NCI-H187 (cell line): ENCODE measurements around the gene MPP1.
A peak's percentile ranks its signal among the peaks of the same experiment; 100 is the strongest.

Experiments used
- DNase-seq, 2 experiments: peaks; one replicate each; lab custom pipeline; 2025; lab: John Stamatoyannopoulos, UW

Gene MPP1

GRCh38 chrX:154775419-154776349, 29.6 kb downstream of the MPP1 start:
- no peak for DNase-seq

GRCh38 chrX:154774622-154775021, 30.7 kb downstream of the MPP1 start:
- no peak for DNase-seq

- DNase-seq: peak; percentile 98 to 99
Observed at GRCh38 chrX:154762537-154763296, 42.6 kb downstream of the MPP1 start, which contains the start of gene DKC1. Gene DKC1, plus strand, starts transcription at chrX:154762864. Its CDS starts 102 bp downstream, at chrX:154762966.

GRCh38 chrX:154761977-154762536, 43.2 kb downstream of the MPP1 start:
- DNase-seq: peak in 1 of 2 experiments; percentile 51

GRCh38 chrX:154758696-154759095, 46.6 kb downstream of the MPP1 start:
- DNase-seq: no peak

GRCh38 chrX:154751669-154752271, 53.5 kb downstream of the MPP1 start:
- DNase-seq: no peak

- no peak for DNase-seq
Observed at GRCh38 chrX:154751203-154751668, 54.0 kb downstream of the MPP1 start.

GRCh38 chrX:154750301-154751202, 54.7 kb downstream of the MPP1 start, which contains the start of gene GAB3:
Gene GAB3, minus strand, starts transcription at chrX:154751077. Its CDS starts 52 bp downstream, at chrX:154751025.
- DNase-seq: no peak

GRCh38 chrX:154749856-154750255, 55.4 kb downstream of the MPP1 start:
- DNase-seq: no peak

- peak; percentile 67 to 71 for DNase-seq
Observed at GRCh38 chrX:154748712-154749339, 56.5 kb downstream of the MPP1 start.

GRCh38 chrX:154742613-154743012, 62.7 kb downstream of the MPP1 start:
- DNase-seq: no peak

- no peak for DNase-seq
Observed at GRCh38 chrX:154739952-154740465, 65.3 kb downstream of the MPP1 start.

- no peak for DNase-seq
Observed at GRCh38 chrX:154738011-154738738, 67.1 kb downstream of the MPP1 start.

- no peak for DNase-seq
Observed at GRCh38 chrX:154737136-154737535, 68.1 kb downstream of the MPP1 start.

- DNase-seq: no peak
Observed at GRCh38 chrX:154735695-154736393, 69.4 kb downstream of the MPP1 start.

GRCh38 chrX:154734061-154734781, 71.1 kb downstream of the MPP1 start:
- no peak for DNase-seq

GRCh38 chrX:154733066-154733425, 72.2 kb downstream of the MPP1 start:
- no peak for DNase-seq

GRCh38 chrX:154732421-154733065, 72.7 kb downstream of the MPP1 start:
- DNase-seq: no peak
